Keratinocyte (primary cell): ENCODE results near the gene LDLRAD4. TPM values are rescaled to one million over a fixed set of nuclear protein-coding genes. Genes with fewer than 3 reads are reported as not detected.

Source experiments
- DNase-seq: peaks from one replicate; pipeline ENCODE4 v3.0.0-alpha.2; 2011; ENCODE audit warnings: low read depth, missing footprints, low spot score
- FAIRE-seq: peaks from 2 replicates; lab custom pipeline; 2011; peaks lifted over from hg19 to GRCh38; lab: Jason Lieb, UNC
- H2AFZ ChIP-seq: 2 replicates; pipeline ENCODE4 v1.6.0; 2012; ENCODE audit warnings: low read length, control low read depth, inconsistent platforms; ENCODE audit not compliant: control insufficient read depth
- H3K27ac ChIP-seq: 2 replicates; pipeline ENCODE4 v1.5.1; 2011; ENCODE audit warnings: low read length; ENCODE audit not compliant: control insufficient read depth, insufficient read depth
- H3K27me3 ChIP-seq: 3 replicates; pipeline ENCODE4 v1.6.0; 2011; ENCODE audit warnings: low read length; ENCODE audit not compliant: control insufficient read depth, insufficient read depth; ENCODE audit errors: extremely low read depth
- H3K36me3 ChIP-seq, 2 experiments: 2 replicates in 1 of 2; 3 replicates in 1 of 2; pipeline ENCODE4 v1.5.1; 2011; ENCODE audit warnings: low read length in 2 of 2, mild to moderate bottlenecking in 1 of 2; ENCODE audit not compliant: control insufficient read depth in 2 of 2, insufficient read depth in 2 of 2; ENCODE audit errors: extremely low read depth in 1 of 2
- H3K4me1 ChIP-seq: 3 replicates; pipeline ENCODE4 v1.5.1; 2011; ENCODE audit warnings: low read length; ENCODE audit not compliant: control insufficient read depth, insufficient read depth; ENCODE audit errors: extremely low read depth
- H3K4me2 ChIP-seq: 3 replicates; pipeline ENCODE4 v1.6.0; 2011; ENCODE audit warnings: low read depth, low read length; ENCODE audit not compliant: control insufficient read depth, insufficient read depth; ENCODE audit errors: extremely low read depth
- H3K4me3 ChIP-seq, 3 experiments: fragments of 200-600 bp in 1 of 3; sonication (generic) in 1 of 3; 2 replicates in 2 of 3; 3 replicates in 1 of 3; pipeline ENCODE4 v1.5.1; 2011 to 2016; ENCODE audit warnings: low read length in 3 of 3, mild to moderate bottlenecking in 3 of 3, control low read depth in 2 of 3, inconsistent platforms in 1 of 3, low read depth in 1 of 3, mixed read lengths in 1 of 3, mixed run types in 1 of 3, moderate library complexity in 1 of 3; ENCODE audit not compliant: control insufficient read depth in 2 of 3, insufficient read depth in 2 of 3; ENCODE audit errors: extremely low read depth in 1 of 3
- H3K79me2 ChIP-seq: 2 replicates; pipeline ENCODE4 v1.6.0; 2012; ENCODE audit warnings: low read length; ENCODE audit not compliant: control insufficient read depth, insufficient read depth
- H3K9ac ChIP-seq: 3 replicates; pipeline ENCODE4 v1.6.0; 2011; ENCODE audit warnings: low read length; ENCODE audit not compliant: control insufficient read depth, insufficient read depth; ENCODE audit errors: extremely low read depth
- H3K9me1 ChIP-seq: 3 replicates; pipeline ENCODE4 v1.6.0; 2011; ENCODE audit warnings: low read length; ENCODE audit not compliant: control insufficient read depth, insufficient read depth; ENCODE audit errors: extremely low read depth
- H3K9me3 ChIP-seq: 2 replicates; pipeline ENCODE4 v1.5.1; 2012; ENCODE audit warnings: low read depth, low read length; ENCODE audit not compliant: control insufficient read depth
- H4K20me1 ChIP-seq: 3 replicates; pipeline ENCODE4 v1.6.0; 2011; ENCODE audit warnings: low read length; ENCODE audit not compliant: control insufficient read depth, insufficient read depth; ENCODE audit errors: extremely low read depth
- EZH2 ChIP-seq: IDR thresholded peaks from one replicate; pipeline ENCODE4 v1.6.1; 2012; ENCODE audit warnings: inconsistent platforms, mild to moderate bottlenecking, low read length, moderate library complexity
- dilution Hi-C: fragments of 300-500 bp; cut with MboI; formaldehyde crosslinking; loops from one replicate; pipeline ENCODE4 v1.7.0; 2020; ENCODE audit warnings: low sequenced_read_pairs; ENCODE audit not compliant: extremely low pct_ligation_motif_present
- polyA plus RNA-seq, 5 experiments: library from polyadenylated mRNA; depleted of rRNA in 3 of 5; stranded (reverse) in 3 of 5; stranded (forward) in 1 of 5; unstranded in 1 of 5; fragments of >200 nt; gene quantifications; 1 replicate in 1 of 5; 2 replicates in 3 of 5; 3 replicates in 1 of 5; pipeline versions ENCODE4 v1.2.1 to v1.2.3, GENCODE V29; 2011 to 2012; ENCODE audit warnings: missing spikeins in 2 of 5, low read depth in 1 of 5, low replicate concordance in 1 of 5
- TF ChIP-seq, protein P1 (sequence below), 3 experiments: IDR thresholded peaks in 1 of 3; conservative IDR thresholded peaks in 1 of 3; optimal IDR thresholded peaks in 1 of 3; 2 replicates in 2 of 3; 3 replicates in 1 of 3; pipeline versions ENCODE3 to v1.5.1; 2011; ENCODE audit warnings: low read length in 3 of 3, mild to moderate bottlenecking in 3 of 3, moderate library complexity in 2 of 3, control low read depth in 1 of 3, inconsistent platforms in 1 of 3; ENCODE audit not compliant: insufficient read depth in 2 of 3; ENCODE audit errors: extremely low read depth in 1 of 3

LDLRAD4 gene
- polyA plus RNA-seq, 1 donor (not counting 4 experiments of a cell fraction or from before 2014, with no cell fraction given): not detected

DNA sequence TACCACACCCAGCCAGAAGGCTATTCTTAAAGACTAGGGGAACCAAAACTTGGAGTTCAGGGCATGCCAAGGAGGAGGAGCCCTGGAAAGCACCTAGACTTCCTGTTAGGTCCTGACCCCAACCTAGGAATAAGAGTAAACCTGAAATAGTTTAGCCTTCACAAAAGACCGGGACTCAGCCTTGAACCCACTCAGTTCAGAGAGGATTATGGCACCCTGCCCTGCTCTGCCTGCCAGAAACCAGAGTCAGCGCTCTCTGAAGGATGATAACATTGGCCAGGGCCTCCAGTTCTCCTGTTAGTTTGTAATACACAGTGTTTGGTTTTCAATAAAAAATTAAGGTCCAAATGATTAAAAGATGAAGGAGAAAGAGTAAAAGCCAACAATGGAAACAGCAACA is 96.4 kb downstream of the LDLRAD4 start:
- DNase-seq: no peak
- Histone ChIP-seq H3K9me3 (peaks cover 6% of the 10 kb centered on the region), H3K27me3 (no peaks in the 10 kb centered on the region), H3K27ac (no peak overlapping the region), H3K9ac (no peak overlapping the region), H2AFZ (no peak overlapping the region), H3K4me1 (no peaks in the 10 kb centered on the region), H4K20me1 (no peaks in the 10 kb centered on the region), H3K9me1 (no peaks in the 10 kb centered on the region), H3K36me3 (no peaks in the 10 kb centered on the region), H3K4me2 (no peak overlapping the region), H3K79me2 (no peaks in the 10 kb centered on the region), H3K4me3 (no peak overlapping the region)
- FAIRE-seq: no peak
- TF ChIP-seq, protein P1, sequence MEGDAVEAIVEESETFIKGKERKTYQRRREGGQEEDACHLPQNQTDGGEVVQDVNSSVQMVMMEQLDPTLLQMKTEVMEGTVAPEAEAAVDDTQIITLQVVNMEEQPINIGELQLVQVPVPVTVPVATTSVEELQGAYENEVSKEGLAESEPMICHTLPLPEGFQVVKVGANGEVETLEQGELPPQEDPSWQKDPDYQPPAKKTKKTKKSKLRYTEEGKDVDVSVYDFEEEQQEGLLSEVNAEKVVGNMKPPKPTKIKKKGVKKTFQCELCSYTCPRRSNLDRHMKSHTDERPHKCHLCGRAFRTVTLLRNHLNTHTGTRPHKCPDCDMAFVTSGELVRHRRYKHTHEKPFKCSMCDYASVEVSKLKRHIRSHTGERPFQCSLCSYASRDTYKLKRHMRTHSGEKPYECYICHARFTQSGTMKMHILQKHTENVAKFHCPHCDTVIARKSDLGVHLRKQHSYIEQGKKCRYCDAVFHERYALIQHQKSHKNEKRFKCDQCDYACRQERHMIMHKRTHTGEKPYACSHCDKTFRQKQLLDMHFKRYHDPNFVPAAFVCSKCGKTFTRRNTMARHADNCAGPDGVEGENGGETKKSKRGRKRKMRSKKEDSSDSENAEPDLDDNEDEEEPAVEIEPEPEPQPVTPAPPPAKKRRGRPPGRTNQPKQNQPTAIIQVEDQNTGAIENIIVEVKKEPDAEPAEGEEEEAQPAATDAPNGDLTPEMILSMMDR (optimal IDR thresholded peaks at IDR 0.05 in 1 of 3, IDR thresholded peaks at IDR 0.05 in 1 of 3, conservative IDR thresholded peaks at IDR 0.05 in 1 of 3; ENCODE audit: extremely low read depth in 1 of 3, insufficient read depth in 2 of 3, low read length in 3 of 3): no peak
- no peak for TF ChIP-seq EZH2
- dilution Hi-C loops: no loop called here

DNA sequence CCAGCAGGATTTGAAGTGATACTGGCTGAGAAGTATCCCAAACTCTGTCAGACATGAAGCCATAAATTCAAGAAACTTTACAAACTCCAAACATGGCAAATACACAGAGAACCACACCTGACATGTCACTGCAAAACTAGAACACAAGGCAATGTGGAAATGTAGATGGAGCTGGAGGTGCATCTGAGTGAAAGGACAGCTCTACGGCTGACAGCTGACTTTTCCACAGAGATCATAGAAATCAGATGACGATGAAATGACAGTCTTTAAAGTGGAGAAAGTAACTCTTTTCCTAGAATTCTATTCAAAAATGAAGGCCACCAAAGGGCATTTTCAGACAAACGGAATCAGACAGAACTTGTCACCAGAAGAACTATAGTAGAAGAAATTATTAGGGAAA is 97.5 kb downstream of the LDLRAD4 start:
- Histone ChIP-seq H3K36me3 (no peaks in the 10 kb centered on the region), H3K9me1 (no peaks in the 10 kb centered on the region), H3K27me3 (no peaks in the 10 kb centered on the region), H3K4me1 (no peaks in the 10 kb centered on the region), H4K20me1 (no peaks in the 10 kb centered on the region), H3K79me2 (no peaks in the 10 kb centered on the region), H2AFZ (no peak overlapping the region), H3K4me3 (no peak overlapping the region), H3K4me2 (no peak overlapping the region), H3K27ac (no peak overlapping the region), H3K9ac (no peak overlapping the region), H3K9me3 (peaks cover 6% of the 10 kb centered on the region)
- dilution Hi-C loops: no loop called here
- no peak for FAIRE-seq
- TF ChIP-seq EZH2: no peak
- TF ChIP-seq, protein P1 (optimal IDR thresholded peaks at IDR 0.05 in 1 of 3, IDR thresholded peaks at IDR 0.05 in 1 of 3, conservative IDR thresholded peaks at IDR 0.05 in 1 of 3; ENCODE audit: extremely low read depth in 1 of 3, insufficient read depth in 2 of 3, low read length in 3 of 3): no peak
- no peak for DNase-seq
